ENCODE data around the gene PRICKLE3.

GRCh38 chrX:49175435-49176274 lies 10.5 kb downstream of the PRICKLE3 start:
- TF ChIP-seq EZH2 (IDR thresholded peaks at IDR 0.05), result no peak
- no peak for TF ChIP-seq POLR2AphosphoS5 (IDR thresholded peaks at IDR 0.05; ENCODE audit: borderline replicate concordance, low read depth, low read length)
- TF ChIP-seq FOXP2 (optimal IDR thresholded peaks at IDR 0.05; ENCODE audit: control extremely low read depth, extremely low read length, insufficient read depth), result no peak

All from SK-N-MC (cell line).